Cardiac muscle cell (in vitro differentiated cells and primary cell): Measurements from ENCODE around the gene MISP3. TPM values are rescaled to one million over a fixed set of nuclear protein-coding genes. Genes with fewer than 3 reads are reported as not detected.
A peak's percentile ranks its signal among the peaks of the same experiment; 100 is the strongest.

Experiments used
- DNase-seq, 2 donors: peaks; one replicate each; pipeline versions ENCODE4 v3.0.0 to v3.0.0-alpha.2; 2010 to 2017; ENCODE audit warnings: low read depth in 1 of 2, low spot score in 1 of 2
- H3K27ac ChIP-seq: fragments of 200-600 bp; sonication (generic); 2 replicates; pipeline ENCODE4 v1.5.1; 2016
- H3K27me3 ChIP-seq: fragments of 200-600 bp; sonication (generic); 2 replicates; pipeline ENCODE4 v1.6.0; 2016; ENCODE audit warnings: control low read depth
- H3K36me3 ChIP-seq: fragments of 200-600 bp; sonication (generic); 2 replicates; pipeline ENCODE4 v1.5.1; 2016; ENCODE audit warnings: control low read depth
- H3K4me1 ChIP-seq: fragments of 200-600 bp; sonication (generic); 2 replicates; pipeline ENCODE4 v1.8.1; 2017; ENCODE audit warnings: low read depth, mild to moderate bottlenecking, mixed run types
- H3K4me3 ChIP-seq: fragments of 200-600 bp; sonication (generic); 2 replicates; pipeline ENCODE4 v1.5.1; 2016; ENCODE audit warnings: mild to moderate bottlenecking
- H3K9me3 ChIP-seq: fragments of 200-600 bp; sonication (generic); 2 replicates; pipeline ENCODE4 v1.5.1; 2017; ENCODE audit warnings: low read depth, mild to moderate bottlenecking, control low read depth
- CTCF ChIP-seq: IDR thresholded peaks from 2 replicates; pipeline ENCODE4 v1.5.1; 2012; ENCODE audit warnings: low read depth, mild to moderate bottlenecking, low read length
- polyA plus RNA-seq: library from polyadenylated mRNA; unstranded; fragments of >200 nt; fragmentation: Nextera tagmentation; extraction: Ambion mirVana; gene quantifications from 2 replicates; pipeline ENCODE4 v1.2.1, GENCODE V29; 2016
- total RNA-seq: library from RNA; depleted of rRNA; stranded (reverse); fragments of >200 nt; gene quantifications from 2 replicates; pipeline ENCODE4 v1.2.3, GENCODE V29; 2016

The MISP3 gene
- total and polyA plus RNA-seq, 2 experiments from 2014 or later: 19.4 to 23.2 TPM

- Histone ChIP-seq H3K4me1 (peaks cover 4% of the 10 kb centered on the region), H3K9me3 (no peaks in the 10 kb centered on the region), H3K4me3 (no peak overlapping the region), H3K27me3 (no peaks in the 10 kb centered on the region), H3K36me3 (peaks cover 8% of the 10 kb centered on the region), H3K27ac (no peak overlapping the region)
- no peak for DNase-seq
- no peak for TF ChIP-seq CTCF
Observed at GRCh38 chr19:14086098-14086497, 13.5 kb downstream of the MISP3 start.

- TF ChIP-seq CTCF: no peak
- DNase-seq: no peak
- Histone ChIP-seq H3K9me3 (no peaks in the 10 kb centered on the region), H3K27me3 (no peaks in the 10 kb centered on the region), H3K4me3 (peak overlapping the region; percentile 89), H3K27ac (no peak overlapping the region), H3K4me1 (peaks cover 9% of the 10 kb centered on the region), H3K36me3 (peaks cover 8% of the 10 kb centered on the region)
Observed at GRCh38 chr19:14088634-14089411, 16.2 kb downstream of the MISP3 start.

DNA sequence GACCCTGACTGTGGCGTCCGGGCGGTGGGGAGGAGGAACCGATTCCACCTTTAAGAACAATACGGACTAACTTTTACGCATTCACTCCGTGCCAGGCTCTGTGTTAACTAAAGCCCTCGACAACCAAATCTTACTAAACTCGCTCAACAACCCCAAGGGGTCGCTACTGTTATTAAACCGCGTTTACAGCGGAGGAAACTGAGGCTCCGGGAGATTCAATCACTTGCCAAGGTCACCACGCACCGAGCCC is 16.8 kb downstream of the MISP3 start:
- Histone ChIP-seq H3K36me3 (peaks cover 8% of the 10 kb centered on the region), H3K4me3 (peak overlapping the region; percentile 89), H3K4me1 (peaks cover 9% of the 10 kb centered on the region), H3K27me3 (no peaks in the 10 kb centered on the region), H3K27ac (no peak overlapping the region), H3K9me3 (no peaks in the 10 kb centered on the region)
- peak in 1 of 2 donors; percentile 33 for DNase-seq
- TF ChIP-seq CTCF: peak; percentile 24

GRCh38 chr19:14089662-14090508 is 17.3 kb downstream of the MISP3 start:
- peak; percentile 75 to 82 for DNase-seq
- no peaks in the 10 kb centered on the region for H3K27me3 ChIP-seq

More at GRCh38 chr19:14089662-14090508, 17.3 kb downstream of the MISP3 start:
- Histone ChIP-seq H3K36me3 (peaks cover 8% of the 10 kb centered on the region), H3K9me3 (no peaks in the 10 kb centered on the region), H3K4me1 (peaks cover 9% of the 10 kb centered on the region), H3K27ac (no peak overlapping the region), H3K4me3 (peak overlapping the region; percentile 89)
- TF ChIP-seq CTCF: no peak
